ENCODE measurements around the gene ALS2. TPM values are rescaled to one million over a fixed set of nuclear protein-coding genes. Genes with fewer than 3 reads are reported as not detected.

The ALS2 gene
- 10 to 100 TPM in 1 of 2 donors, 1 to 10 TPM in 1; 8.0 to 11.7 TPM for total RNA-seq

DNA sequence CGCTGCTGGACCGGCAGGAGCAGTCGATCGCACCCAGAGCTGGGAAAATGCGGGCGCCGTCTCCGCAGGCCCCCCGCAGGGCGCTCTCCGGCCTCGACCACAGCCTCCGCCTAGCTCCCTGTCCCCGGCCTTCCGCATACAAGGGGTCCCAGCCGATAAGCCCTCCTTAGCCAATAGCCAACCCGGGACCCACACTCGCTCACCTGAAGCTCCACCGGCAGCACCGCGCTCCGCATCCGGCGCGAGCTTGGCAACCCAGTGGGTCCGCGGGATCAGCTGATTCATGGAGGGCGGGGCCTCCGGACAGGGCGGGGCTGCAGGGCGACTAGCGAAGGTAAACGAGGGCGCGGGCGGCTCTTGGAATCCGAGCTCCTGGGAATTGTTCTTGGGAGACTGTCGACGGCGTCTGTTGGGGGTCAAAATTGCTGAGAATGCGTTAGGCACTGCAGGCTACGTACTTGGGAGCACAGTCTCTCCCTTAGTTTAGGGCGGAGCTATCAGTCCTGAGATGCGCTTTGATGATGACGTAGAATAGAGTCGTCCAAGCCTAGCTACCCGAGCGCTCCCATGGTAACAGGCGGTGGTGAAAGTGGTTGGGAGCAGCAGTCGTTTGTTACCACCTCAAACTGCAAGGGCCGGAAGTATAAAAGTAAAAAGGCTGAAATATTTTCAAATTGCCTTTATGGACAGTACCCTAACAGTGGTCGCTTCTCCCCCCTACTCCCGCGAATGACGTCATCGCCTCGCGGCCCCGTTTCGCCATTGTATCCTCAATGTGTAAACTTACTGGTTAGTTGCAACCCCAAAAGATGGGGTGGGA lies at the start of gene ALS2:
Gene ALS2 (minus strand): TSS at position 260 of the 820 bp plus-strand sequence. CDS start 12,048 bp downstream, outside the sequence.
- Histone ChIP-seq H3K9me3 (no peaks in the 10 kb centered on the region), H3K9ac (ENCODE audit: low read depth in 2 of 2, low read length in 2 of 2) (peak within 1 kb of the TSS; percentile 75 to 89), H3K27me3 (no peaks in the 10 kb centered on the region), H3K27ac (peak within 1 kb of the TSS; percentile 69), H3K36me3 (no peaks in the 10 kb centered on the region), H3K4me3 (peak within 1 kb of the TSS; percentile 94), H3K4me1 (no peaks in the 10 kb centered on the region)
- intact Hi-C loops (cut with DNase I), result no loop called here
- DNase-seq, result peak; percentile 98
- TF ChIP-seq, protein P1, sequence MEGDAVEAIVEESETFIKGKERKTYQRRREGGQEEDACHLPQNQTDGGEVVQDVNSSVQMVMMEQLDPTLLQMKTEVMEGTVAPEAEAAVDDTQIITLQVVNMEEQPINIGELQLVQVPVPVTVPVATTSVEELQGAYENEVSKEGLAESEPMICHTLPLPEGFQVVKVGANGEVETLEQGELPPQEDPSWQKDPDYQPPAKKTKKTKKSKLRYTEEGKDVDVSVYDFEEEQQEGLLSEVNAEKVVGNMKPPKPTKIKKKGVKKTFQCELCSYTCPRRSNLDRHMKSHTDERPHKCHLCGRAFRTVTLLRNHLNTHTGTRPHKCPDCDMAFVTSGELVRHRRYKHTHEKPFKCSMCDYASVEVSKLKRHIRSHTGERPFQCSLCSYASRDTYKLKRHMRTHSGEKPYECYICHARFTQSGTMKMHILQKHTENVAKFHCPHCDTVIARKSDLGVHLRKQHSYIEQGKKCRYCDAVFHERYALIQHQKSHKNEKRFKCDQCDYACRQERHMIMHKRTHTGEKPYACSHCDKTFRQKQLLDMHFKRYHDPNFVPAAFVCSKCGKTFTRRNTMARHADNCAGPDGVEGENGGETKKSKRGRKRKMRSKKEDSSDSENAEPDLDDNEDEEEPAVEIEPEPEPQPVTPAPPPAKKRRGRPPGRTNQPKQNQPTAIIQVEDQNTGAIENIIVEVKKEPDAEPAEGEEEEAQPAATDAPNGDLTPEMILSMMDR (IDR thresholded peaks at IDR 0.05), result no peak

DNA sequence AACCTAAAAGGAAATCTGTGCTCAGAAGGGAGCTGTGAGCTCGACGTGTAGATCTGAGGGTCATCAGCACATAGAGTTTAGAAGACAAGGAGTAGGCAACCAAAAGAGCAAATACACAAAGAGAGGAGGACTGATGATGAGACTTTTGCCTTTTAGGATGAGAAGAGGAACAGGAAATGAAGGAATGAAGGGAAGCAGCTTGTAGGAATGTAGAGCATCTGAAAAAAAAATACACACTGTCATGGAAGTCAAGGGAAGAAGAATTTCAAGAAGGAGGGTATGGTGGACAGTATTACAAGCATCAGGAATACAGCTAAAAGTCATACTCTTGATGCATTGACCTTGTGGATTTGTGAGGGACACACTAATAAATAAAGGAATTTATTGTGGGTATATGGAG lies 47.5 kb upstream of the ALS2 start:
- H3K27ac ChIP-seq, result no peak overlapping the region
- H3K36me3 ChIP-seq, result no peaks in the 10 kb centered on the region
- H3K4me1 ChIP-seq, result no peaks in the 10 kb centered on the region
- TF ChIP-seq, protein P1 (IDR thresholded peaks at IDR 0.05), result no peak
- DNase-seq, result no peak
- H3K4me3 ChIP-seq, result no peak overlapping the region
- no peak overlapping the region for H3K9ac ChIP-seq (ENCODE audit: low read depth in 2 of 2, low read length in 2 of 2)
- H3K9me3 ChIP-seq, result no peaks in the 10 kb centered on the region
- intact Hi-C loops (cut with DNase I), result no loop called here
- H3K27me3 ChIP-seq, result no peaks in the 10 kb centered on the region

GRCh38 chr2:201827621-201828020 lies 46.9 kb upstream of the ALS2 start:
- Histone ChIP-seq H3K36me3 (no peaks in the 10 kb centered on the region), H3K27me3 (no peaks in the 10 kb centered on the region), H3K4me3 (no peak overlapping the region), H3K4me1 (no peaks in the 10 kb centered on the region), H3K9me3 (no peaks in the 10 kb centered on the region), H3K27ac (no peak overlapping the region), H3K9ac (ENCODE audit: low read depth in 2 of 2, low read length in 2 of 2) (no peak overlapping the region)
- no peak for DNase-seq
- intact Hi-C loops (cut with DNase I), result no loop called here
- TF ChIP-seq, protein P1 (IDR thresholded peaks at IDR 0.05), result no peak

- no peak for DNase-seq
- no peaks in the 10 kb centered on the region for H3K4me1 ChIP-seq
- TF ChIP-seq, protein P1 (IDR thresholded peaks at IDR 0.05), result no peak
- H3K36me3 ChIP-seq, result no peaks in the 10 kb centered on the region
- H3K4me3 ChIP-seq, result no peak overlapping the region
- intact Hi-C loops (cut with DNase I), result no loop called here
- H3K9me3 ChIP-seq, result no peaks in the 10 kb centered on the region
- no peaks in the 10 kb centered on the region for H3K27me3 ChIP-seq
- H3K9ac ChIP-seq (ENCODE audit: low read depth in 2 of 2, low read length in 2 of 2), result no peak overlapping the region
- no peak overlapping the region for H3K27ac ChIP-seq
Observed at GRCh38 chr2:201824212-201824611, 43.5 kb upstream of the ALS2 start.

DNA sequence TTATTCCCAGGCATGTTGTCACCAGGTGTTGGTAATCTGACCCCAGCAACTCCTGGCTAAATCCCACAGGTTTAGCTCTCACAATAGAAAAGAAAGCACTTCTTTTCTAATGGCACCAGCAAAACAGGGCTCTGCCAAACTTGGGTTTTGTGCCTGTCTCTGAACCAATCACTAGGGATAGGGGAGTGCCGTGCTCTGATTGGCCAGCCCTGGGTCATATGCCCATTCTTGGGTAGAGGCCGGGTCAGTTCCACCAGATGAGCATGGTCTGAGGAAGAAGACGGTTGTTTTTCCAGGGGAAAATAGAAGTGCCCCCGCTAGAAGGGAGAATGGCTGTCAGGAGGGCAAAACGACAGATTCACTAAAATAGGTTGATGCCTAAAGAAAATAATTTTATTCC lies 40.3 kb upstream of the ALS2 start:
- DNase-seq, result no peak
- no peak overlapping the region for H3K4me3 ChIP-seq
- H3K4me1 ChIP-seq, result no peaks in the 10 kb centered on the region
- TF ChIP-seq, protein P1 (IDR thresholded peaks at IDR 0.05), result no peak
- no peak overlapping the region for H3K9ac ChIP-seq (ENCODE audit: low read depth in 2 of 2, low read length in 2 of 2)
- H3K36me3 ChIP-seq, result no peaks in the 10 kb centered on the region
- intact Hi-C loops (cut with DNase I), result no loop called here
- H3K27me3 ChIP-seq, result no peaks in the 10 kb centered on the region
- H3K9me3 ChIP-seq, result no peaks in the 10 kb centered on the region
- no peak overlapping the region for H3K27ac ChIP-seq

Measured in colonic mucosa (tissue), 4 donors.